ENCODE data around the gene MAS1L.

DNA sequence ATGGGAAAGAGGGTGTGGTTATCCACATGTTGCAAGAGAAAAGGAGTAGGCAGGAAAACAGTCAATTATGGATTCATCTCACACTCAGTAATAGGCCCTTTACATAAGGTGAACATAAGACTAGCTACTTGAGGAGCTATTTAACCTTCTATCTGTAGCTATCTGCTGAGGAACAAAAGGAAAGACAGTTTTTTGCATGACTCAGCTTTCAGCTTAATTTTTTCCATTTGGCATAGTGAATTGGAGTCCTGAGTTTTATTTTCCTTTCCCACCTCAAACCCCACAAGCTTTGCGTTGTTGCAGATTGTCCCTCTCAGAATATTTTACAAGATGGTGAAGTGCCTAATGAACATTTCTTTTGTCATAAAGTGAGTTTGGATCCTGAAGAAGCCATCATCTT is 39.4 kb upstream of the MAS1L start:
- TF ChIP-seq, protein P1, sequence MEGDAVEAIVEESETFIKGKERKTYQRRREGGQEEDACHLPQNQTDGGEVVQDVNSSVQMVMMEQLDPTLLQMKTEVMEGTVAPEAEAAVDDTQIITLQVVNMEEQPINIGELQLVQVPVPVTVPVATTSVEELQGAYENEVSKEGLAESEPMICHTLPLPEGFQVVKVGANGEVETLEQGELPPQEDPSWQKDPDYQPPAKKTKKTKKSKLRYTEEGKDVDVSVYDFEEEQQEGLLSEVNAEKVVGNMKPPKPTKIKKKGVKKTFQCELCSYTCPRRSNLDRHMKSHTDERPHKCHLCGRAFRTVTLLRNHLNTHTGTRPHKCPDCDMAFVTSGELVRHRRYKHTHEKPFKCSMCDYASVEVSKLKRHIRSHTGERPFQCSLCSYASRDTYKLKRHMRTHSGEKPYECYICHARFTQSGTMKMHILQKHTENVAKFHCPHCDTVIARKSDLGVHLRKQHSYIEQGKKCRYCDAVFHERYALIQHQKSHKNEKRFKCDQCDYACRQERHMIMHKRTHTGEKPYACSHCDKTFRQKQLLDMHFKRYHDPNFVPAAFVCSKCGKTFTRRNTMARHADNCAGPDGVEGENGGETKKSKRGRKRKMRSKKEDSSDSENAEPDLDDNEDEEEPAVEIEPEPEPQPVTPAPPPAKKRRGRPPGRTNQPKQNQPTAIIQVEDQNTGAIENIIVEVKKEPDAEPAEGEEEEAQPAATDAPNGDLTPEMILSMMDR (IDR thresholded peaks at IDR 0.05; ENCODE audit: low read depth, low read length, poor library complexity, severe bottlenecking) = no peak
- no peak for TF ChIP-seq EZH2phosphoT487 (IDR thresholded peaks at IDR 0.05; ENCODE audit: borderline replicate concordance, low read length)
